Hepatocyte (in vitro differentiated cells): ENCODE results near the gene MEGF11. TPM values are rescaled to one million over a fixed set of nuclear protein-coding genes. Genes with fewer than 3 reads are reported as not detected.

Source experiments
- DNase-seq: peaks from one replicate; pipeline ENCODE4 v3.0.0-alpha.2; 2016; ENCODE audit warnings: low spot score
- H2AFZ ChIP-seq: fragments of 200-600 bp; sonication (generic); 2 replicates; pipeline ENCODE4 v1.6.0; 2016; ENCODE audit warnings: antibody characterized with exemption, mild to moderate bottlenecking
- H3K27ac ChIP-seq: fragments of 200-600 bp; sonication (generic); 2 replicates; pipeline ENCODE4 v1.5.1; 2016; ENCODE audit warnings: mild to moderate bottlenecking
- H3K27me3 ChIP-seq: fragments of 200-600 bp; sonication (generic); 2 replicates; pipeline ENCODE4 v1.6.1; 2016
- H3K36me3 ChIP-seq: fragments of 200-600 bp; sonication (generic); replicated peaks from 2 replicates; pipeline ENCODE4 v1.5.1; 2016; ENCODE audit warnings: low read depth; ENCODE audit not compliant: insufficient read depth
- H3K4me1 ChIP-seq: fragments of 200-600 bp; sonication (generic); 2 replicates; pipeline ENCODE4 v1.5.1; 2016; ENCODE audit warnings: mild to moderate bottlenecking, moderate library complexity; ENCODE audit not compliant: insufficient read depth
- H3K4me2 ChIP-seq: fragments of 200-600 bp; sonication (generic); 2 replicates; pipeline ENCODE4 v1.6.0; 2016
- H3K4me3 ChIP-seq: fragments of 200-600 bp; sonication (generic); 2 replicates; pipeline ENCODE4 v1.5.1; 2016; ENCODE audit warnings: mild to moderate bottlenecking
- H3K79me2 ChIP-seq: fragments of 200-600 bp; sonication (generic); 2 replicates; pipeline ENCODE4 v1.6.0; 2017; ENCODE audit warnings: mild to moderate bottlenecking
- H3K9me2 ChIP-seq: fragments of 200-600 bp; sonication (generic); replicated peaks from 2 replicates; pipeline ENCODE4 v1.6.0; 2017; ENCODE audit warnings: mild to moderate bottlenecking; ENCODE audit not compliant: insufficient read depth
- H3K9me3 ChIP-seq: fragments of 200-600 bp; sonication (generic); 2 replicates; pipeline ENCODE4 v1.5.1; 2016; ENCODE audit warnings: low read depth, mild to moderate bottlenecking
- H4K20me1 ChIP-seq: fragments of 200-600 bp; sonication (generic); 2 replicates; pipeline ENCODE4 v1.6.0; 2016; ENCODE audit warnings: mild to moderate bottlenecking; ENCODE audit not compliant: insufficient read depth, poor library complexity, severe bottlenecking
- CTCF ChIP-seq: fragments of 200-600 bp; sonication (generic); IDR thresholded peaks from 2 replicates; pipeline ENCODE4 v1.5.1; 2016; ENCODE audit warnings: antibody characterized with exemption, mild to moderate bottlenecking; ENCODE audit not compliant: poor library complexity
- EZH2 ChIP-seq: fragments of 200-600 bp; sonication (generic); IDR thresholded peaks from 2 replicates; pipeline ENCODE4 v1.6.1; 2016; ENCODE audit warnings: antibody characterized with exemption, mild to moderate bottlenecking, borderline replicate concordance
- EZH2phosphoT487 ChIP-seq: fragments of 200-600 bp; sonication (generic); IDR thresholded peaks from one replicate; pipeline ENCODE4 v1.6.1; 2018; ENCODE audit warnings: antibody characterized with exemption, mild to moderate bottlenecking, low read depth, moderate library complexity; ENCODE audit not compliant: unreplicated experiment, severe bottlenecking
- WGBS: methylation state at CpG from one replicate; pipeline ENCODE4 v1.1.6; 2016; ENCODE audit warnings: low lambda C conversion rate; ENCODE audit errors: missing lambda C conversion rate; 5-methylcytosine and 5-hydroxymethylcytosine counted together
- polyA plus RNA-seq: library from polyadenylated mRNA; unstranded; fragments of >200 nt; fragmentation: Nextera tagmentation; extraction: Ambion mirVana; gene quantifications from 2 replicates; pipeline ENCODE4 v1.2.1, GENCODE V29; 2016
- total RNA-seq: library from RNA; depleted of rRNA; stranded (reverse); fragments of >200 nt; gene quantifications from 2 replicates; pipeline ENCODE4 v1.2.3, GENCODE V29; 2014

Gene MEGF11
- total and polyA plus RNA-seq, 2 experiments from 2014 or later, result 0.07 to 0.25 TPM

GRCh38 chr15:65912235-65912634 lies 341.3 kb downstream of the MEGF11 start:
- H3K9me2 ChIP-seq, result no peaks in the 10 kb centered on the region
- no peaks in the 10 kb centered on the region for H3K79me2 ChIP-seq
- no peaks in the 10 kb centered on the region for H3K27me3 ChIP-seq
- no peak for TF ChIP-seq EZH2
- TF ChIP-seq EZH2phosphoT487, result no peak
- no peak for TF ChIP-seq CTCF
- 100% methylated on average over 2 of the region's 2 CpGs for WGBS
- H3K4me2 ChIP-seq, result no peak overlapping the region
- no peak overlapping the region for H3K4me3 ChIP-seq
- H2AFZ ChIP-seq, result no peak overlapping the region
- DNase-seq, result no peak
- H3K9me3 ChIP-seq, result no peaks in the 10 kb centered on the region
- H4K20me1 ChIP-seq, result no peaks in the 10 kb centered on the region
- H3K36me3 ChIP-seq, result no peaks in the 10 kb centered on the region
- H3K27ac ChIP-seq, result no peak overlapping the region
- no peaks in the 10 kb centered on the region for H3K4me1 ChIP-seq

DNA sequence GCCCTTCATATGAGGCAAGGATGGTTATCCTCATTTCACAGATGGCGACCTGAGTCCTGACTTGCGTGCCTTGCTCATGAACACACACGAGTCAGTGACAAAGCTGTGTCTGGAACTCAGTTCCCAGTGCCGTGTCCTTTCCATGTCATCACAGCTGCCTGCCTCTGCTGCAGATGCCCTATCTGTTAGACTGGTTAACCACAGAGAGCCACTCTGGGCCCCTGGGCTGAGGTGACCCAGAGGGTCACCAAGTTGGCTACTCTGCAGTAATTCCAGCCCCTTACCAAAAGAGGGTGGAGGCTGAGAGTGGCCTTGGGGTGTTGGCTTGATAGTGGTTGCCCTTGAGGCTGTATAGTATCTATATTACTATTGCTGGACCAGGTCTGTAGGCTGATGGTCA lies 343.2 kb downstream of the MEGF11 start:
- Histone ChIP-seq H3K4me2 (no peak overlapping the region), H3K27ac (no peak overlapping the region), H4K20me1 (no peaks in the 10 kb centered on the region), H3K79me2 (no peaks in the 10 kb centered on the region), H3K4me1 (peaks cover 7% of the 10 kb centered on the region), H3K27me3 (no peaks in the 10 kb centered on the region), H3K9me2 (no peaks in the 10 kb centered on the region), H3K4me3 (no peak overlapping the region), H3K9me3 (no peaks in the 10 kb centered on the region), H3K36me3 (no peaks in the 10 kb centered on the region), H2AFZ (no peak overlapping the region)
- TF ChIP-seq CTCF, result no peak
- no peak for TF ChIP-seq EZH2phosphoT487
- no peak for TF ChIP-seq EZH2
- DNase-seq, result no peak
- 97% methylated on average over 4 of the region's 4 CpGs for WGBS

GRCh38 chr15:65909831-65910230 lies 343.7 kb downstream of the MEGF11 start:
- Histone ChIP-seq H3K4me3 (no peak overlapping the region), H3K27me3 (no peaks in the 10 kb centered on the region), H3K9me2 (no peaks in the 10 kb centered on the region), H3K36me3 (no peaks in the 10 kb centered on the region), H3K27ac (no peak overlapping the region), H3K79me2 (no peaks in the 10 kb centered on the region), H3K4me1 (peaks cover 7% of the 10 kb centered on the region), H2AFZ (no peak overlapping the region), H3K4me2 (no peak overlapping the region), H4K20me1 (no peaks in the 10 kb centered on the region), H3K9me3 (no peaks in the 10 kb centered on the region)
- TF ChIP-seq EZH2phosphoT487 (no peak), CTCF (no peak), EZH2 (no peak)
- DNase-seq, result no peak
- WGBS, result 89% methylated on average over 3 of the region's 3 CpGs

DNA sequence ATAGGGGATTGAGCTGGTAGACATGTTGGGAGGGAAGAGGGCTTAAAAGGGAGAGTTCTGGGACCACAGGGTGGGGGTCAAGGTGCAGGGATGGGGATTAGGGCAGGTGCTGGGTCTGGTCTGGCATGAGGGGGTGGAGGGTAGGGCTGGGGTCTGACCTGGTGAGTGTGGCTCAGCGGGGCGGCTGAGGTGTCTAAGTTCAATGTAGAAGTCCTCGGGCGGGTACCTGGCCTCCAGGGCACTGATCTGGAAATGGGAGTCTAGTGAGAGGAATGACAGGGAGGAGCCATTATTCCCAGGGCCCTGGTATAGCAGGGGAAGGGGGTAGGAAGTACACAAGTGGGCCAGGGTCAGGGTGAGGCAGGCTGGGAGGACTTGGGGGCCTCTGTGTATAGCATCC lies 344.7 kb downstream of the MEGF11 start:
- DNase-seq, result no peak
- Histone ChIP-seq H4K20me1 (no peaks in the 10 kb centered on the region), H3K9me2 (no peaks in the 10 kb centered on the region), H3K4me3 (no peak overlapping the region), H2AFZ (no peak overlapping the region), H3K4me2 (no peak overlapping the region), H3K27ac (no peak overlapping the region), H3K9me3 (no peaks in the 10 kb centered on the region), H3K27me3 (no peaks in the 10 kb centered on the region), H3K4me1 (peaks cover 7% of the 10 kb centered on the region), H3K79me2 (no peaks in the 10 kb centered on the region), H3K36me3 (no peaks in the 10 kb centered on the region)
- WGBS, result 100% methylated on average over 3 of the region's 4 CpGs
- TF ChIP-seq EZH2phosphoT487, result no peak
- no peak for TF ChIP-seq EZH2
- no peak for TF ChIP-seq CTCF
